GM21619 (cell line): ENCODE results near the gene ZNF213.
"Not testable (repeated sequence)": the region's sequence is repeated elsewhere in the genome, so short reads cannot be mapped to it uniquely, and the experiment has no call there.

ENCODE experiments used
- ATAC-seq: cut with Tn5 transposase; IDR thresholded peaks from one replicate; pipeline ENCODE4 v1.9.1; 2021; ENCODE audit not compliant: unreplicated experiment

Gene ZNF213

DNA sequence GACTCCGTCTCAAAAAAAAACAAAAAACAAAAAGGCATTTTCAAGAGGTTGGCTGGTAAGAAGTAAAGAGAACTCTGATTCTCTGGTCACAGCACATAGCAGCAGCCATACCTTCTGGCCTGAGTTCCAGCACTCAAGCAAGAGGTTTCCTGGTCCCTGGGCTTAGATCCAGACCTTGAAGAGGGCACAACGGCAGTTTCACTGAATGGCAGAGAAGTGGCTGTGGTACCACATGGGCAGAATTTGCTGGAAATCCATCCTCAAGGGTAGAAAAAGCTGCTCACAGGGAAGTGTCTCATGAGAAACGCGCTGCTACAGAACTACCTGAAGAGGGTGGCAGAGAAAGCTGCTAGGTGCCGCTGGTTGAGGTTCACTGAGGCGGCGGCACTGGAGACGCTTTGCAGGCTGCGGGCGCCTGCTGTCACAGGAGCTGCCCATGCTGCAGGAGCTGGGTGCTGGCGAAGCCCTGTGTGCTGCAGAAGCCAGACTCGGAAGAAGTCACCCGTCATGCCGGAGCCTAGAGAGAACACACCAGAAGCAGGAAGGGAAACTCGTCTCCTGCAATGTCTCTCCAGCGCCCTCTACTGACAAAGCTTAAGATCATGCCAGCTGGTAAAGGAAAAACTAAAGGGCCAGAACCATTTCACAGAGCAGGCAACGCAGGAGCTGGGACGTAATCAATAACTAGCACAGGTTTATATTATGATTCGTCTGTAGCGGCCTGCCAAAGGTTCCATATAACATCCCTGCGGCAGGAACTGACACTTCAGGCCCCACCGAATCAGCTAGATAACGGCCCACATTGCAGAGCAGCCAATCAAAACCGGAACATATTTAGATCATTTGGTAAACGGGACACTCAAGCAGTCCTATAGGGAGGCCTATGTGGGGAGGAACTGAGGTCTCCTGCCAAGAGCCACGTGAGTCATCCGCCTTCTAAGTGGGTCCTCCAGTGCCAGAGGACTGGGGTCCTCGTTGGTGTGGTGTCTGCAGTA, 5.4 kb upstream of the ZNF213 start:
- no peak for ATAC-seq

DNA sequence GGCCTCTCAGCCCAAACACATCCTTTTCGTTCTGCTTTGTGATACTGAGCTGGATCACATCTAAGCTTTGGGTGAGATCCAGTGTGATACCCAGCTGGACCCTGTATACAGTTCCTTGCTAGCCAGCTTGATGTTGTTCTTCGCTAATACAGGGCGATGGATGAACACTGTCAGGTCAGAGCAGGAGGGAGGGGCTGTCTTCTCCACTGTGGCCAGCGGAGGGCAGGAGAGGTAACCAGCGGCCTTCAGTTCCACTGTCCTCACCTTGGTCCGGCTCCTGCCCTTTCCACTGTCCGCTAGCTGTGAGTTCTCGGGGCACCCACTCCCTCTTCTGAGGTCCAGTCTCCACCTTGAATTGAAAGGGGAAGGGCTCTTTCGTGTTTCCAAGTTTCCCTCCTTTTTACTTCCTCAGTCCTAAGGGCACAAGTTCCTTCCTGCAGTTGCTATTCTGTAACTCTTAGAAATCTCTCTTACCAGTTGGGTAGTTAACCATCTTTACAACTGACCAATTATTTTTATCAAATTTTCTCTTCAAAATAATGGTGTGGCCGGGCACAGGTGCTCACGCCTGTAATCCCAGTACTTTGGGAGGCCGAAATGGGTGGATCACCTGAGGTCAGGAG, 3.0 kb upstream of the ZNF213 start:
- ATAC-seq, result no peak

DNA sequence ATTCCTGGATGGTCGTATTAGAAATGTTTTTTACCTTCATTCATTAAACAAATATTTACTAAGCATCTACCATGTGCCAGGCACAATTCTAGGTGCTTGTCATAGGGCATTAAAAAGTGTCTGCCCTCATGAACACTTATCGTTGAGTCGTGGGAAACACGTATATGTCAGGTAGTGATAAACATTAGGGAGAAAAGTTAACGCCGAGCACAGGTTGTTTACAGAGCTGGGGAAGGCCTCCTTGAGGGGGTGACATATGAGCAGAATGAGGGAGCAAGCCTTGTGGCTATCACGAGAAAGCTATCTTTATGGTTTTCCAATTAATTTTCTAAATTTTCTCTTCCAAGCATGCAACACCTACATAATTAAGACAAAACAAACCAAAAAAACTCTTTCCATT, 985 bp upstream of the ZNF213 start:
- ATAC-seq, result no peak

DNA sequence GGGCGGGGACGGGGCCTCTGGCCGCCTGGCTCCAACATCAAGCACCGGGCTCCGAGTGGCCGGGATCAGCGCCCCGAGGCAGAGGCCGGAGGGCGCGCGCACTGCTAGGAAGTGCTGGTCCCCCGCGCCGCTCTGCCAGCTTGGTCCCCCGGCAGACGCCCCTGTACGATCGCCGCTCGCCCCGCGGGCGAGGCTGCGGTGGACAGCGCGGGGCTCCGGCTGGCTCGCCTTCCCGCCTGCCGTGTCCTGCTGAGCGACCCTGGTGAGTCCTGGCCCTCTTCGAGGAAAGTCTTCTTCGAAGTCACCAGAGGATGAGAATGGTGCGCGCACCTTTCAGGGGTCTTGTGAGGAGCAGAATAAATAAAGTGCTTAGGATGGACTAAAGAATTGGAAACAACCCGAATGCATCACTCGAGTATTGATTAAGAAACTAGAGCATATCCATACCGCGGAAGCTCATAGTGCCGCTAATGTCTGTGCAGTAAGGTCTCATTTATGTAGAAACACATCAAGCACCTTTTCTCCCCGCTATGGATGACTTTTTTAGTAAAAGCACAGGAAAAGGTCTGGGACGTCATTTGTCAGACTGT, 392 bp downstream of the ZNF213 start:
- ATAC-seq, result no peak

DNA sequence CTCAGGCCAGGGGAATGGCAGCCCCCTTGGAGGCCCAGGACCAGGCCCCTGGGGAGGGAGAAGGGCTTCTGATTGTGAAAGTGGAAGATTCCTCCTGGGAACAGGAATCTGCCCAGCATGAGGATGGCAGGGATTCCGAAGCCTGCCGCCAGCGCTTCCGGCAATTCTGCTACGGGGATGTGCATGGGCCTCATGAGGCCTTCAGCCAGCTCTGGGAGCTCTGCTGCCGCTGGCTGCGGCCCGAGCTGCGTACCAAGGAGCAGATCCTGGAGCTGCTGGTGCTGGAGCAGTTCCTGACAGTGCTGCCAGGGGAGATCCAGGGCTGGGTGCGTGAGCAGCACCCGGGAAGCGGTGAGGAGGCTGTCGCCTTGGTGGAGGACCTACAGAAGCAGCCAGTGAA, 2.4 kb downstream of the ZNF213 start:
- no peak for ATAC-seq

DNA sequence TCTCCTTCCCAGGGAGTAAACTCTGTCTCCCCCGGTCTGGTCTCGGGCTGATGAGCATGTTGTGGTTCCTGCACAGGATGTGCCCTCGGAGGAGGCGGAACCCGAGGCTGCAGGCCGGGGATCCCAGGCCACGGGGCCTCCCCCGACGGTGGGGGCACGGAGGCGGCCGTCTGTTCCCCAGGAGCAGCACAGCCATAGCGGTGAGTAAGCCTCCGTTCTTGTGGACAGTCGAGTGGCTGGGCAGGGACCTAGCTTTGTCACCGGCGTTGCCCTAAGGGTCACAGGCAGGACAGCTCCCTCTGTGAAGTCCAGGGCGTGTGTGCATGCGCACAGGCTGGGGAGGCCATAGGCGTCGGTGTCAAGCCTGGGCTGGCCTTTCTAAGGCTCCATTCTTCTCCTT, 3.5 kb downstream of the ZNF213 start:
- no peak for ATAC-seq

DNA sequence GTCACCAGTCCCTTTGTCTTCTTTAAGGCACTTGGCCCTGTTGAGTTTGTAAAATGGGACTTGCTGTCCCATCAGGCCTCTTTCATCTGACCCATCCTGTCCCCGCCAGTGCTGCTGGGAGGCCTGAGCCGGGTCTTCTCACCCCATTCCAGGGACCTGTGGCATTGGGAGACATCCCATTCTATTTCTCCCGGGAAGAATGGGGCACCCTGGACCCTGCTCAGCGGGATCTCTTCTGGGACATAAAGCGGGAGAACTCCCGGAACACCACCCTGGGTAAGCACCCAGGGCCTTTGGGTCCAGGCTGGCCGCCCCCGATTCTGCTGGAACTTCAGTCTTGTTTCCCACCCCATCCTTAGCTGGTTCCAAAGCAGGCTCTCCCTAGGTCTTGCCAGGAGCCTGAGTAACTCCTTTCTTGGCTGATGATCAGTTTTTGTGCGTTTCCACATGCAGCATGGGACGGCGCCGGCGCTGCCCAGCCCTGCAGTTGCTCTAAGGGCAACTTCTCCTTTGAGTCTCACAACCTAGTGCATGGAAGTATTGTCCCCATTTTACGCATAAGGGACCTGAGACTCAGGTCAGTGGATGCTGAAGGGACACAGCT, 4.1 kb downstream of the ZNF213 start:
- no peak for ATAC-seq

DNA sequence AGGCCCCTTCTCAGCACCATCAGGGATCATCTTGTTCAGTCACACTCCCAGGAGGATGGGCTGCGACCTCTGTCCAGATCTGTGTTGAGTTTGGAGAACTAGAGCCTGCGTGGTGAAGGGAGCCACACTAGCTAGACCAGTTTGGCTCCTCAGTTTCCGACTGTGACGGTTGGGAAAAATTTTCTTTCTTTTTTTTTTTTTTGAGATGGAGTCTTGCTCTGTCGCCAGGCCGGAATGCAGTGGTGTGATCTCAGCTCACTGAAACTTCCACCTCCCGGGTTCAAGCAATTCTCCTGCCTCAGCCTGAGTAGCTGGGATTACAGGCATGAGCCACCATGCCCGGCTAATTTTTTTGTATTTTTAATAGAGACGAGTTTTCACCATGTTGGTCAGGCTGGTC, 4.7 kb downstream of the ZNF213 start:
- not testable (repeated sequence) for ATAC-seq

DNA sequence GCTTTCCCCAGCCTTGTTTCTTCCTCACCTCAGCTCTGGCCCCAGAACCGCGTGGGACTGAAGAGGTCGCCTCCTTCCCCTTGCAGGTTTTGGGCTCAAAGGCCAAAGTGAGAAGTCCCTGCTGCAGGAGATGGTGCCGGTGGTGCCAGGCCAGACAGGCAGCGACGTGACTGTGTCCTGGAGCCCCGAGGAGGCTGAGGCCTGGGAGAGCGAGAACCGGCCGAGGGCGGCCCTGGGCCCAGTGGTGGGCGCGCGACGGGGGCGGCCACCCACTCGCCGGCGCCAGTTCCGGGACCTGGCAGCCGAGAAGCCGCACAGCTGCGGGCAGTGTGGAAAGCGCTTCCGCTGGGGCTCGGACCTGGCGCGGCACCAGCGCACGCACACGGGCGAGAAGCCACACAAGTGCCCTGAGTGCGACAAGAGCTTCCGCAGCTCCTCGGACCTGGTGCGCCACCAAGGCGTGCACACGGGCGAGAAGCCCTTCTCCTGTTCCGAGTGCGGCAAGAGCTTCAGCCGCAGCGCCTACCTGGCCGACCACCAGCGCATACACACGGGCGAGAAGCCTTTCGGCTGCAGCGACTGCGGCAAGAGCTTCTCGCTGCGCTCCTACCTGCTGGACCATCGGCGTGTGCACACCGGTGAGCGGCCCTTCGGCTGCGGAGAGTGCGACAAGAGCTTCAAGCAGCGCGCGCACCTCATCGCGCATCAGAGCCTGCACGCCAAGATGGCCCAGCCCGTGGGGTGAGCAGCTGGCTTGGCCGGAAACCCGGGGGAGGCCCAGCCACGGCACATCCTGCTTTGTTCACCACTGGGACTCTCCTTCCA, 6.0 kb downstream of the ZNF213 start:
- no peak for ATAC-seq

DNA sequence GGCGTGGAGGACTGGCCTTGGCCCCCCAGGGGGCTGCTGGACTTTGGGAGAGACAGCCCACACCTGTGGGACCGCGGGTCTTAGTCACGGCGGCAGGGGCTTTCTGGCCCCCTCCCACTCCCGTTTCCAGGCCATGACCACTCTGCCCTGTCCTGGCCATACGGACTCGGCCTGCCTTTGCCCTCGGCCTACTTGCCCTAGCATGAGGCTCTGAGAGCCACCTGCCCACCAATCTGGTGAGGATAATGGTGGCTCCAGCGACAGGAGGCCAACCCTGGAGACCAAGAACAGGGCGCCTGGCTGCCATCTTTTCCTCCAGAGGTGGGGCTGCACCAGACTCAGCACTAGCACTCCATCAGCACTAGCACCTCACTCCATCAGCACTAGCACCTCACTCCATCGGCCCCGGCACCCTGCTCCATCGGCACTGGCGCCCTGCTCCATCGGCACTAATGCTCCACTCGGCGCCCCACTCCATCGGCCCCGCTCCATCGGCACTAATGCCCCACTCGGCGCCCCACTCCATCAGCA, 7.0 kb downstream of the ZNF213 start:
- ATAC-seq, result no peak

DNA sequence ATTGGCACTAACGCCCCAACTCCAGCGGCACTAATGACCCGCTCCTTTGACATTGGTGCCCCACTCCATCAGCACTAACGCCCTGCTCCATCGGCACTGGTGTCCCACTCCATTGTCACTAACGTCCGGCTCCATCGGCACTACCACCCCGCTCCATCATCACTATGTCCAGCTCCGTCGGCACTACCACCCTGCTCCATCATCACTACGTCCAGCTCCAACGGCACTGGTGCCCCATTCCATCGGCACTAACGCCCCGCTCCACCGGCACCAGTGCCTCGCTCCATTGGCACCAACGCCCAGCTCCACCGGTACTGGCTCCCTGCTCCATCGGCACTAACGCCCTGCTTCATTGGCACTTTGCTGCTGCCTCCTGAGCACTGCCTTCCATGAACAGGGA, 7.5 kb downstream of the ZNF213 start:
- ATAC-seq, result no peak

DNA sequence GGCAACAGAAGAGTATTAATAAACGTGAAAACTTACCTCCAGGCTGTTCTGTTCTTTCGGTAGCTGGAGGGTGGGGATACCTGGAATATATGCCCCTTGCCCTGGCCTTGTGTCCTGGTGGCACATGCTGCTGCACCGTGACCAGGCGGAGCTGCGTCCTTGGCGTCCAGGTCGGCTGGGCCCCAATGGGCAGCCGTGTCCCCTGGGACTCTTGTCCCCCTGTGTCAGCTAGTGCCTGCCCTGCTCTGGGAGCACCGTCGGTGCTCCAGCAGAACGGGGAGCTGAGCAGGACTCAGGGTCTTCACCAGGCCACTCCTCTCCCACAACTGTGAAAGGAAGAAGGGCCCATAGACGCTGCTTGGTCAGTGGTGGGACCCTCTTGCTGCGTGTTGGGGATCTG, 7.9 kb downstream of the ZNF213 start:
- ATAC-seq, result no peak

DNA sequence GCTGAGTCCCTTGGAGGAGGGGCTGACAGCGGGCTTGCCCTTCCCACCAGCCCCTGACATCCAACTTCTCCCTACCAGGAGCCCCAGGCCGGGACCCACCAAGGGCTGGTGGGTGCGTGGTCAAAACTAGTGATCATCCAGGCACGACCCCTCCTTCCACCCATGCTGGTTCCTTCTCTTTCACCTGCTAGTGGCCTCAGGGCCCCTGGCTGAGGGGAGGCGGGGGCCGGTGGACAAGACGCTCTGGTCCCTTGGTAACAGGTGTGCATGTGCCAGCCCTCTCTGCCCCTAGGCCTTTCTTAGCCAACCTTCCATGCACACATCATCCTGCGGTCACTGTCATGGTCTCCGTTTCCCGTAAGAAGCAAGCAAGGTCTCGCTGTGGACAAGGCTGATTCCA, 8.4 kb downstream of the ZNF213 start:
- ATAC-seq, result no peak

DNA sequence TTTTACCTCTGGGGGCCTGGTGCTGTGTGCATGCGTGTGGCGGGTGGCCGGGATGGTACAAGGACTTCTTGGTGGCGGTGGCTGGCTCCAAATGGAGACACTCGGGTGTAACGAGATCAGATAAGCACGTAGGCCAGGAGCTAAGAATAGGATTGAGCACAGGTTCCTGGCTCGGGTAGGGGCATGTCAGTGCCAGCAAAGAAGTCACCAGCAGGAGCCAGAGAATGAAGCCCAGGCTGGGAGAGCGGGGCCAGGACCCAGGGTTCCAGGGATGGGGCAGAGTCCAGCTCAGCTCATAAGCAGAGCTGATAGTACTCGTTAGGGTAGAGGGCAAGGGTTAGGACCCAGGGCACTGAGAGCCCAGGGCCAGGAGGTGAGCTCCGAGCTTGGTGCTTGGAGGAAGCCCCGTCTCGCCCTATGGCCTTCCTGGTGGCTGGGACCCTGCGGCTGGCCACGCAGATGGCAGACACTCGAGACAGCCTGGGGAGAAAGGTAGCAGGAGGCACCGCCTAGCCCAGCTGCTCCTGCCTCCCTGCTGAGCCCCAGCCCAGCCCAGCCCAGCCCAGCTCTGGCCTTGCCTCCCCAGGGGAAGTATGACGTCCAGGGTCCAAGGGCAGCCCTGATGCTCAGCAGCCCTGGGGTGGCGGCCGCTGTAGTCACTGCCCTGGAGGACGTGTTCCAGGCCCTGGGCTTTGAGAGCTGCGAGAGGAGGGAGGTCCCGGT, 8.9 kb downstream of the ZNF213 start:
- no peak for ATAC-seq

DNA sequence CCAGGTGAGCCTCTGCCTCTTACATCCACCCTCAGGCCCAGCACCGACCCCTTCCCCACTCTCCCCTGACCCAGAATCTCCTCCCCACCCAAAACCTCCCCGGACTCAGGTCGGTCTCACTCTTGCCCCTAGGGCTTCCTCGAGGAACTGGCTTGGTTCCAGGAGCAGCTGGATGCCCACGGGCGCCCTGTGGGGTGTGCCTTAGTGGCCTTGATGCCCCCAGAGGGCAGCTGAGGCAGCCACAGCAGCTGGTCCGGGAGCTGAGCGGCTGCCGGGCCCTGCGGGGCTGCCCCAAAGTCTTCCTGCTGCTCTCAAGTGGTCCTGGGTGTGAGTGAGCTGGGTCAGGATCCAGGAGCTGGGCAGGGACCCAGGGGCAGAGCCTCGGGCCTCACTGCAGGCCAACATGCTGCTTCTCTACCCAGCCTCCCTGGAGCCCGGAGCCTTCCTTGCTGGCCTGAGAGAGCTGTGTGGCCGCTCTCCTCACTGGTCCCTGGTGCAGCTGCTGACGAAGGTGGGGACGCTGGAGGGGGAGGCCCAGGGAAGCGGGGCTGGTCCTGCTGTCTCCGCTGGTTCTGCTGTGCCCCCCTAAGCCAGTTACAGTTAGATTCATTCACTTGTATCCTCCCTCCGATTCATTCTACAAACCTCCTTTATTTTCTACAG, 9.6 kb downstream of the ZNF213 start:
- no peak for ATAC-seq

DNA sequence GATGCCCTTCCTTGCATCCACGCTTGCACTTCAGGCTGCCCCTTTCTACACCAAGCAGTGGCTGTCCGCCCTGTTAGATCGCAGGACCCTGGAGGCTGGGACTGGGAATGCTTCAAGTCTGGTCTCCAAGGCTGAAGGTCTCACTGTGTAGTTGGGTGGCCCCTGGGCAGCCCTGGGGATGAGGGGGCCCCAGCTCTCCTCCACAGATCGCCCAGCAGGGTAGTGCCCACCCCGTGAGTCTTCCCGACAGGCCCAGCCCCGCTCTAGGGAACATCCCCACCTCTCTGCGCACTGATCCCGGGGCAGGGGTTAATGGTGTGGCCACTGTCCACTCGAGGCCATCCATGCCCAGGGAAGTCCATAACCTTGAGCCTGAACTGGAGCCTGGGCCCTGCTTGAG, 10.3 kb downstream of the ZNF213 start:
- ATAC-seq, result no peak

DNA sequence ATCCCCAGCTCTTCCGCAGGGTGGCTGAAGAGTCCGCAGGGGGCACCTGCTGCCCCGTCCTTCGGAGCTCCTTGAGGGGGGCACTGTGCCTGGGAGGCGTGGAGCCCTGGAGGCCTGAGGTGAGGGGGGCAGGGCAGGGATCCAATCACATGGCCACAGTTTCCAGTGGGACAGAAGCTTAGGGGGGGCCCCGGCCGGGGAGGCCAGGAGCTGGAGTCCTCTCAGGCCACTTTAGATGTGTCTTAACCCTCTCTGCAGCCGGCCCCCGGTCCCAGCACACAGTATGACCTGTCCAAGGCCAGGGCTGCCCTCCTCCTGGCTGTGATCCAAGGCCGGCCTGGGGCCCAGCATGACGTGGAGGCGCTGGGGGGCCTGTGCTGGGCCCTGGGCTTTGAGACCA, 10.8 kb downstream of the ZNF213 start:
- ATAC-seq, result no peak

DNA sequence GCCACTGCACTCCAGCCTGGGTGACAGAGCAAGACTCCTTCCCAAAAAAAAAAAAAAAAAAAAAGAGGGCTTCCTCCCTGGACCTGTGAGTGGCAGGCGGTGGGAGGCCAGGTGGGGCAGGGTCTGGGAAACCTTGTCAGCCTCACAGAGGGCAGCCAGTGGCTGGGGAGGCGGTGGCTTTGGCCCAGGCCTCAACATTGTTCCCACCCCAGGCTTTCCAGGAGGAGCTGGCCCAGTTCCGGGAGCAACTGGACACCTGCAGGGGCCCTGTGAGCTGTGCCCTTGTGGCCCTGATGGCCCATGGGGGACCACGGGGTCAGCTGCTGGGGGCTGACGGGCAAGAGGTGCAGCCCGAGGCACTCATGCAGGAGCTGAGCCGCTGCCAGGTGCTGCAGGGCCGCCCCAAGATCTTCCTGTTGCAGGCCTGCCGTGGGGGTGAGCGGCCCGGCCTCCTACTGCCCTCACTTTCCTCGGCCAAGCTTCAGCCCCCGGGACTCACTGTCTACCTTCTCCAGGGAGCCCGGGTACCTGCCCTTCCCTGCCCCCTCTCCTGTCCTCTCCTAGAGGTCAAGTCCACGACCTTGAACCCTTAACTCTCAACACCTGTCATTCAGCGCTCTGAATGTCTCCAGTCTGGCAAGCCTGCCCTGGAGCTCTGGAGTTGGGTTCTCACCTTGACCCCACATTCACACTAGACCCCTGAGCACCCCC, 12.4 kb downstream of the ZNF213 start:
- no peak for ATAC-seq

DNA sequence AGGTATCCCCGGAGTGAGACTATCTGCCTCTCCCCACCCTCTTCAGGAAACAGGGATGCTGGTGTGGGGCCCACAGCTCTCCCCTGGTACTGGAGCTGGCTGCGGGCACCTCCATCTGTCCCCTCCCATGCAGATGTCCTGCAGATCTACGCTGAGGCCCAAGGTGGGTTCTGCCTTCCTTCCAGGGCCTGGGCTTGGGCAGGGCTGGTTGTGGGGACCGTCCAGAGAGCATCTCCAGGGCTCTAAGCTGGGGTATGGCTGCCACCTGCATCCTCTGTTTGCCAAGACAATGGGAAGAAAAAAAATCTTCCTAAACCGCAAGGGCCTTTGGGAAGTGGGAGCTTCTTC, 12.9 kb downstream of the ZNF213 start:
- no peak for ATAC-seq
